Measurements from ENCODE around the gene ADGRL3.

DNA sequence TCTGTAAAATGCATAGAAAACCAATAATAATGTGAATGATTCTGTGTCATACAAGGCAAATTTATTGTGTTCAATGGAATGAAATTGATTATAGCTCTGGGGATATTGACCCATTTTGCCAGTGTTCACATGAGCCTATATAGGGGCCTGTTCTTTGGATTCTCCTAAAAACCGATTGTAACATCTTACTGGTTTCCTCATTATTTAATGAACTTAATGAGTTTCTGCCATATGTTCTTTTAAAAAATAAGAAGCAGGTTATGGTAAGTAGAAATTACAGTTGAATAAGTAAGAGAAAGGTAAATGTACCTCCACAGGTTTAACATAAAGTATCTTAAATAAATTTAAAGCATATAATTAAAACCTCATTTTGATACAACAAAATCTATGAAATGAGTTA, 24.6 kb upstream of the ADGRL3 start:
- no peak for TF ChIP-seq POLR2A (IDR thresholded peaks at IDR 0.05; ENCODE audit: low read depth)
- no peak for TF ChIP-seq CTCF (IDR thresholded peaks at IDR 0.05)
- TF ChIP-seq EP300 (IDR thresholded peaks at IDR 0.05) = no peak
- no peak for TF ChIP-seq POLR2AphosphoS5 (IDR thresholded peaks at IDR 0.05)

All from esophagus muscularis mucosa (tissue), 4 donors.